ENCODE results near the gene KSR1.

DNA sequence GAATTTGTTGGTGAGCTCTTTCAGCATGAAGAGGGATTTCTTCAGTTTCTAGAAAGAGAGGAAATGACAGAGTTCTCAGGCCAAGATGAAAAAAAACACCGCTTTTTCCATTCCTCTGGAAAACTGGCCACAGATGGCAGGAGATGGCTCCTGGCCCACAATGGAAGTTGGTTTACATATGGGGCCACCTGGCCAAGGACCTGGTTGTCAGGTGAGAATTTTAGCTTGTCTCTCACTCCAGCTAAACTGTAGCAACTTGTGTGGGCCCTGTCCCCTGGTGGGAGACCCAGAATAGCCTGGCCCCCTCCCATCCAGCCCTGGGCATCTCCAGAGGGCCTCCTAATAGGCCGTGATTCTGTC is 208.3 kb downstream of the KSR1 start:
- TF ChIP-seq CTCF (IDR thresholded peaks at IDR 0.05; ENCODE audit: low read depth, low read length) (no peak), EZH2phosphoT487 (IDR thresholded peaks at IDR 0.05; ENCODE audit: low read depth) (no peak)

All from OCI-LY3 (cell line).